Lower leg skin (tissue), 3 donors: ENCODE measurements around the gene GRAMD1A.

Source experiments
- POLR2A ChIP-seq, 2 donors: fragments of 450-650 bp; IDR thresholded peaks; one replicate each; pipeline ENCODE4 v1.6.1; 2016 to 2017; ENCODE audit warnings: antibody characterized with exemption in 2 of 2, mild to moderate bottlenecking in 1 of 2, moderate library complexity in 1 of 2
- TF ChIP-seq, protein P1 (sequence below), 3 donors: fragments of 450-650 bp; IDR thresholded peaks; one replicate each; pipeline ENCODE4 v1.5.1; 2016; ENCODE audit warnings: antibody characterized with exemption in 3 of 3, mild to moderate bottlenecking in 3 of 3, moderate library complexity in 2 of 3

DNA sequence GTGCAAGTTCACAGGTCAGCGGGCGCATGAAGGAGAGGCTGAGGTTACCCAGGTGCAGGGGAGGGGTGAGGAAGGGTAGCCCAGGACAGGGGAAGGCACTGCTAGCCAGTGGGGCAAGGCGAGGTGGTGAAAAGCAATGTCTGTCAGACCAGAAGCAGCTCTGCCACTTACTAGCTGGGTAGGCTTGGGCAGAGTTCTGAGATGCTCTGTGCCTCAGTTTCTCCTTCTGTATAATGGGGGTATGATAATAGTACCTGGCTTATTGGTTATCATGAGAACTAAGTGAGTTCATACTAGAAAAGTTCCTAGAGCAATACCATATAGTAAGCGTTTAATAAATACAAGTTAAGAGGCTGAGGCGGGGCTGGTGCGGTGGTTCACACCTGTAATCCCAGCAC, 15.8 kb downstream of the GRAMD1A start:
- TF ChIP-seq, protein P1, sequence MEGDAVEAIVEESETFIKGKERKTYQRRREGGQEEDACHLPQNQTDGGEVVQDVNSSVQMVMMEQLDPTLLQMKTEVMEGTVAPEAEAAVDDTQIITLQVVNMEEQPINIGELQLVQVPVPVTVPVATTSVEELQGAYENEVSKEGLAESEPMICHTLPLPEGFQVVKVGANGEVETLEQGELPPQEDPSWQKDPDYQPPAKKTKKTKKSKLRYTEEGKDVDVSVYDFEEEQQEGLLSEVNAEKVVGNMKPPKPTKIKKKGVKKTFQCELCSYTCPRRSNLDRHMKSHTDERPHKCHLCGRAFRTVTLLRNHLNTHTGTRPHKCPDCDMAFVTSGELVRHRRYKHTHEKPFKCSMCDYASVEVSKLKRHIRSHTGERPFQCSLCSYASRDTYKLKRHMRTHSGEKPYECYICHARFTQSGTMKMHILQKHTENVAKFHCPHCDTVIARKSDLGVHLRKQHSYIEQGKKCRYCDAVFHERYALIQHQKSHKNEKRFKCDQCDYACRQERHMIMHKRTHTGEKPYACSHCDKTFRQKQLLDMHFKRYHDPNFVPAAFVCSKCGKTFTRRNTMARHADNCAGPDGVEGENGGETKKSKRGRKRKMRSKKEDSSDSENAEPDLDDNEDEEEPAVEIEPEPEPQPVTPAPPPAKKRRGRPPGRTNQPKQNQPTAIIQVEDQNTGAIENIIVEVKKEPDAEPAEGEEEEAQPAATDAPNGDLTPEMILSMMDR (IDR thresholded peaks at IDR 0.05) = no peak
- no peak for TF ChIP-seq POLR2A (IDR thresholded peaks at IDR 0.05)
